ENCODE measurements around the gene ADAMTSL3.

GRCh38 chr15:83653288-83653638 lies 660 bp upstream of the ADAMTSL3 start:
- no peak for TF ChIP-seq CTCF (IDR thresholded peaks at IDR 0.05)
- no peak for TF ChIP-seq POLR2A (IDR thresholded peaks at IDR 0.05)
- TF ChIP-seq EP300 (IDR thresholded peaks at IDR 0.05; ENCODE audit: low read depth): no peak

All from transverse colon (tissue), 3 donors.